Stimulated activated CD4-positive, alpha-beta T cell treated with anti-CD3 and anti-CD28 coated beads, Interleukin-4, amount 100 ng/mL, for 4 hours (primary cell): ENCODE measurements around the gene MAST1.
"Not testable (repeated sequence)": the region's sequence is repeated elsewhere in the genome, so short reads cannot be mapped to it uniquely, and the experiment has no call there.

Source experiments
- DNase-seq, 2 experiments: peaks; one replicate each; pipeline ENCODE4 v3.0.0-alpha.2; 2020

The MAST1 gene

DNA sequence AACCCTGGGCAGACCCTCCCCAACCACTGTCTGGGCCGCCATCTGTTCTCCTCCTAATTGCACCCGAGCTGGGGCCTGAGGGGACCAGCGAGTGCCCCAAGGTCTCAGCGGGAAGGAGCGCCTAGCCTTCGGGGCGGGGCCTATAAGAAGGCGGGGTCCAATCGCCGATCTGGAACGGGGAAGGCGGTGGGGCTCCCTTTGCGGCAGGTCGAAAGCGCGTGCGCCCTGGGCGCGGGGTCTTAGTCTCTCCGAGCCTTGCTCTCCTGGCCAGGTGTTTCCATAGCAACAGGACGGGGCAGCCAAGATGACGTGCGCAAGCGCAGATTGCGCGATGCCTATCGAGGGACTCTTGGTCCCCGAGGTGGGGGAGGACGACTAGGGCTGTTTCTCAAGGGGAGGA lies 2.8 kb downstream of the MAST1 start:
- DNase-seq, result no peak

DNA sequence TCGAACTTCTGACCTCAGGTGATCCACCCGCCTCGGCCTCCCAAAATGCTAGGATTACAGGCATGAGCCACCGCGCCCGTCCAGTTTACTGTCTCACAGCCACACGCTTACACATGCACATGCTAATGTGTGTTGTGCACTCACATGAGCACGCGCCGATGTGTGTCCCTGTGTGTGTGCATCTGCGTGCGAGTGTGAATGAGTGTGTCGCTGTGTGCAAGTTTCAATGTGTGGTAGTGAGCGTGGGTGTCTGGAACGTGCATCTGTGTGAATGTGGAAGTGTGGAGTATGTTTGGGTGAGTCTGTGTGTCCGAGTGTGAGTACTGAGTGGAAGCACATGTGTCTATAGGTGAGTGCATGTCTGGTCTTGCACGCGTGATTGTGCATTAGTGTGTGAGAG lies 4.2 kb downstream of the MAST1 start:
- DNase-seq, result no peak

DNA sequence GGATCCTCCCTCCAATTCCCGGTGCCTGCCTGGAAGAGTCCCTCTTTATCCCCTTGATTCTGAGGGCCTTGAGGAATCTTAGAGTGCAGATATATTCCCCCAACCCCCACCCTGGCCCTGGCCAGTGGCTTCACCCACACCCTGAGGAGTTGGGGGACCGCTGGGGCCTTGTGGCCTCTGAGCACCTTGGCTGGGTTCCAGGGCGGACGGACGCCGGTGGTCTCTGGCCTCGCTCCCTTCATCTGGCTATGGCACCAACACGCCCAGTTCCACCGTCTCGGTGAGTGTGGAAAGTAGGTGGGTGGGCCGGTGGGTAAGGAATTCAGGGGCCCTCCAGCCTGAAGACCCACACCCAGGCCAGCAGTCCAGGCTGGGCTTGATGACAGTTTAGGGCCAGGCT lies 5.0 kb downstream of the MAST1 start:
- no peak for DNase-seq

DNA sequence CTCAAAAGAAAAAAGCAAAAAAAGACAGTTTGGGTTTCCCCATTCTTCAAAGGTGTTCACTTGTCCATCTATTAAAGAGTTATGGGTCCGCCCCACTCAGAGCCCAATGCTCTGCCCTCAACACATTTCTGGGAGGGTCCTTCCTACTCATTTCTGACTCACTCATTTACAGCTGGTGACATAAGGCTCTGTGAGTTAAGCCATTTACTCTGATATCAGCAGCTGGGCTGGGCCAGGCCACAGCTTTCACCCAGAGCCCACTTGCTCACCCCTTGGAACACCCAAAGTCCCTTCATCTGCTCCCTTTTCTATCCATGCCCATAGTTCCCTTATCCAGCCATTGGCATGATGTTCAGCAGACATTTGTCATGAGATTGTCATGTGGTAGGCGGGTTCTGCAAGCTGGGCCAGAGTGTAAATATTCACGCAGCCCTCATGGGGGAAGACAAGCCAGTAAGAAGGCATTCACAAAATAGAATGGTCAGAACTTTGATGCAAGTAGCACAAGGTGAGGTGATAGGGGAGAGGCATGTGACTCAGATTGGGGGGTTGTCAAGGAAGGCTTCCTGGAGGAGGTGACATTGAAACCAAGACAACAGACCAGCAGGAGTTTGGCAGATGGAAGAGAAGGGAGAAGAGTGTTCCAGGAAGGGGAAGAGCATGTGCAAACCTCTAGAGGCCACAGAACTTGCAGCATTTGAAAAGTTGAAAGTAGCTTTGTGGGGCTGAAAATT lies 5.9 kb downstream of the MAST1 start:
- DNase-seq, result no peak

DNA sequence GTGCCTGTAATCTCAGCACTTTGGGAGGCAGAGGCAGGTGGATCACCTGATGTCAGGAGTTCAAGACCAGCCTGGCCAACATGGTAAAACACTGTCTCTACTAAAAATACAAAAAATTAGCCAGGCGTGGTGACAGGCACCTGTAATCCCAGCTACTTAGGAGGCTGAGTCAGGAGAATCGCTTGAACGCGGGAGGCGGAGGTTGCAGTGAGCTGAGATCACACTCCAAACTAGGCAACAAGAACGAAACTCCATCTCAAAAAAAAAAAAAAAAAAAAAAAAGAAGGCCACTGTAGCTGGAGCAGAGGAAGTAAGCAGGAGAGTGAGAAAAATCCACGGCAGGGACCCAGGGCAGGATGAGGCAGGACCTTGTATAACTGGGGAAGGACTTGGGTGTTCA lies 8.3 kb downstream of the MAST1 start:
- DNase-seq, result not testable (repeated sequence)

DNA sequence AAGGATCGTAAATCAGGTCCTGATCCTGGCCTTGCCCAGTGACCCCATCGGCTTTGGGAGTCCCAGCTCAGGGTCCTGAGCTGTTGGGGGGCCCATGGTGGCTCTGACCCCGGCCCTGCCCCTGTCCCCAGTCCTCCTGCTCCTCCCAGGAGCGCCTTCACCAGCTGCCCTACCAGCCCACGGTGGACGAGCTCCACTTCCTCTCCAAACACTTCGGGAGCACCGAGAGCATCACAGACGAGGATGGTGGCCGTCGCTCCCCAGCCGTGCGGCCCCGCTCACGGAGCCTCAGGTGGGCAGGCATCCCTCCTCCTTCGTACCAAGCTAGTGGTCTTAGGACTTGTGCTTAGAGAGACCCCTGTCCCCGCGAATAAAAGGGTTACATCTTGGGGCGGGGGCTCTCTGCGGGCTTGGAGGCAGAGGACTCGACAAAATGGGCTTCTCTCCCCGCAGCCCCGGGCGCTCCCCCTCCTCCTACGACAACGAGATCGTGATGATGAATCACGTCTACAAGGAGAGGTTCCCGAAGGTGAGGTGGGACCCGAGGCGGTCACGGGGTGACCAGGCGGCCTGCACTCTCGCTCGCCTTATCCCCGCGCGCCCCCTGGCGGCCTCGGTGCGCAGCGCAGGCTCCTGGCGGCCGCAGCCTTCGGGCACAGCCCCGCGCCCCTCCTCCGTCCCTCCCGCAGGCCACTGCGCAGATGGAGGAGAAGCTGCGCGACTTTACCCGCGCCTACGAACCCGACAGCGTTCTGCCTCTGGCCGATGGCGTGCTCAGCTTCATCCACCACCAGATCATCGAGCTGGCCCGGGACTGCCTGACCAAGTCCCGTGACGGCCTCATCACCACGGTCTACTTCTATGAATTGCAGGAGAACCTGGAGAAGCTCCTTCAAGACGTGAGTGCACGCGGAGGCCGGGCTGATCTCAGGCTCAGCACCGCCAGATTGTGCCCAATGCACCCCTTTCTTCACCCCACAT lies 9.1 kb downstream of the MAST1 start:
- DNase-seq, result peak; percentile 82 to 87

DNA sequence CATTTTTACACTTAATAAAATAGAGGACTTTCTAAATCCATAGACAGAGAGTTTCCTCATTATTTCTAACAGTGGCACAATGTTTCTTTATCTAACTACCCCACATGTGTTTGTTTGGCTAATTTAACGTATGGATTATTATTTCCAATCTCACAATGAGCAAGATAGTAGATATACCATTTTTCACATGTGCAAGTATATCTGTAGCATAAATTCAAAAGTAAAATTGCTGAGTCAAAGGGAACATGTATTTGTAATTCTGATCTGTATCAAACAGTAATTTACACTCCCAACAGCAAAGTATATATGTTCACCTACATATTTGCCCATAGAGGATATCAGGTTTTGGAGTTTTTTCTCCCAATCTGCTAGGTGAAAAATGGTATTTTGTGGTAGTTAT lies 18.3 kb downstream of the MAST1 start:
- DNase-seq, result no peak

DNA sequence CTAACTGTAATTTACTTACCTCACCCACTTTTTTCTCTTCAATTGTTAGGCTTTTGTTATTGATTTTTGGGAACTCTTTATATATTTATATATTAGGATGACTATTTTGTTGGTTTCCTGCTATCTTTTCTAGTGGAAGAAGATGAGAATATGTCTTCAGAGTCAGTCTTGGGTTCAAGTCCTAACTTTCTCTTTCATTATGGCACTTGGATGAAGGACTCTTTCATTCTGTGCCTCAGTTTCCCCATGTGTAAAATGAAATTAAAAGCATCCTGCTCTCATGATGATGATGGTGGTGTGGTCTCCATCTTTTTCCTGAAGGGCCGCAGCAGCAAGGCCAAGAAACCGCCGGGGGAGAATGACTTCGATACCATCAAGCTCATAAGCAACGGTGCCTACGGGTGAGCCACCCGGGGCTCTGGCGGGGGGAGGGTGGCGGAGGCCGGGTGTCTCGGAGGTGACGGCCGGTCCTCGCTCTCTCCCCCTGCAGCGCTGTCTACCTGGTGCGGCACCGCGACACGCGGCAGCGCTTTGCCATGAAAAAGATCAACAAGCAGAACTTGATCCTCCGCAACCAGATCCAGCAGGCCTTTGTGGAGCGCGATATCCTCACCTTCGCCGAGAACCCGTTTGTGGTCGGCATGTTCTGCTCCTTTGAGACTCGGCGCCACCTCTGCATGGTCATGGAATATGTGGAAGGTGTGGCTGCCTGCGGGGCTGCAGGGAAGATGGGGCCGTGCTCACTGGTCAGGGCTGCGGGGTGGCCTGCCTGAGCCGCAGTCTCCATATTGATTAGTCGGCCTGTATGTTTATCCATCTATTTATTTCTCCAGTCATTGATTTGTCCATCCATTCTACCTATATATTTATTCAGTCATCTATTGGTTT lies 20.0 kb downstream of the MAST1 start:
- DNase-seq, result no peak

DNA sequence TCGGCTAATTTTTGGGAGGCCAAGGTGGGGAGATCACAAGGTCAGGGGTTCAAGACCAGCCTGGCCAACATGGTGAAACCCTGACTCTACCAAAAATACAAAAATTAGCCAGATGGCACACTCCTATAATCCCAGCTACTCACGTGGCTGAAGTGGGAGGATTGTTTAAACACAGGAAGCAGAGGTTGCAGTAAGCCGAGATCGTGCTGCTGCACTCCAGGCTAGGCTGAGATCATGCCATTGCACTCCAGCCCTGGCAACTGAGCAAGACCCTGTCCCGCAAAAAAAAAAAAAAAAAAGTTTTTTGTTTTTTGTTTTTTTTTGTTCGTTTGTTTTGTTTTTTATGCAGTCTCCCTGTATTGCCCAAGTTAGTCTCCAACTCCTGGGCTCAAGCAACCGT lies 21.2 kb downstream of the MAST1 start:
- no peak for DNase-seq

DNA sequence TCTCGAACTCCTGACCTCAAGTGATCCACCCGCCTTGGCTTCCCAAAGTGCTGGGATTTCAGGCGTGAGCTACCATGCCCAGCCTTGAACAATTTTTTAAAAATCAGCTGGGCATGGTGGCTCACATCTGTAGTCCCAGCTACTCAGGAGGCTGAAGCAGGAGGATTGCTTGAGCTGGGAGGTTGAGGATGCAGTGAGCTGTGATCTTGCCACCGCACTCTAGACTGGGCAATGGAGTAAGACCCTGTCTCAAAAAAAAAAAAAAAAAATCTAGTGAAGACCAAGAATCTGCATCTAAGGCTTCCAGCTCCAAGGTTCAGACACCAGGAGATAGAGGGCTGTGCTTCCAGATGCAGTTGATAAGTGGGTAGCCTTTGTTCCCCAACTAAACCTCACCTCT lies 25.8 kb downstream of the MAST1 start:
- no peak for DNase-seq

DNA sequence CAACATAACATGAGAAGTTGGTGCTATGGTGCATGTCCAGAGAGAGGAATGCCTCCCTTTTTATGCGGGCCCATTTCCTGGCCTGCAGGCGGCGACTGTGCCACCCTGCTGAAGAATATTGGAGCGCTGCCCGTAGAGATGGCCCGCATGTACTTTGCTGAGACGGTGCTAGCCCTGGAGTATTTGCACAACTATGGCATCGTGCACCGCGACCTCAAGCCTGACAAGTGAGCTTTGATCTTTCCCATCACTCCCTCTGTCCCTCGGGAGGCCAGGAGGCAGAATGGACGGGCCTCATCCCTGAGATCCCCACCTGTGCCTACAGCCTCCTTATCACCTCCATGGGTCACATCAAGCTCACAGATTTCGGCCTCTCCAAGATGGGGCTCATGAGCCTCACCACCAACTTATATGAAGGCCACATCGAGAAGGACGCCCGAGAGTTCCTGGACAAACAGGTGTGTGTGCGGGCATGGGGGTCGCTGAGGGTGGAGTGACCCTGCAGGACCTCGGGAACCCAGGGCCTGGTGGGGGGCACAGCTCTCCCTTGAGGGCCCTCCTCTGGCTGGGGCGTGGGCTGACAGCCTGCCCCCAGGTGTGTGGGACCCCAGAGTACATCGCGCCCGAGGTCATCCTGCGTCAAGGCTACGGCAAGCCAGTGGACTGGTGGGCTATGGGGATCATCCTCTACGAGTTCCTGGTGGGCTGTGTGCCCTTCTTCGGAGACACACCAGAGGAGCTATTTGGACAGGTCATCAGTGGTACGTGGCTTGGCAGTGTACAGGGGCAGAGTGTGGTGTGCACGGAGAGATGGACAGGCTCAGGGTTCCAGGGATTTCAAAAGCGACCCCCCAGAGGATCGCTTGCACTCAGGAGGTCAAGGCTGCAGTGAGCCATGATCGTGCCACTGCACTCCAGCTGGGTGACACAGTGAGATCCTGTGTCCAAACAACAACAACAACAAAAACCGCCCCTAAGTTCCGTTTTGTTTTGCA lies 26.7 kb downstream of the MAST1 start:
- DNase-seq, result no peak

DNA sequence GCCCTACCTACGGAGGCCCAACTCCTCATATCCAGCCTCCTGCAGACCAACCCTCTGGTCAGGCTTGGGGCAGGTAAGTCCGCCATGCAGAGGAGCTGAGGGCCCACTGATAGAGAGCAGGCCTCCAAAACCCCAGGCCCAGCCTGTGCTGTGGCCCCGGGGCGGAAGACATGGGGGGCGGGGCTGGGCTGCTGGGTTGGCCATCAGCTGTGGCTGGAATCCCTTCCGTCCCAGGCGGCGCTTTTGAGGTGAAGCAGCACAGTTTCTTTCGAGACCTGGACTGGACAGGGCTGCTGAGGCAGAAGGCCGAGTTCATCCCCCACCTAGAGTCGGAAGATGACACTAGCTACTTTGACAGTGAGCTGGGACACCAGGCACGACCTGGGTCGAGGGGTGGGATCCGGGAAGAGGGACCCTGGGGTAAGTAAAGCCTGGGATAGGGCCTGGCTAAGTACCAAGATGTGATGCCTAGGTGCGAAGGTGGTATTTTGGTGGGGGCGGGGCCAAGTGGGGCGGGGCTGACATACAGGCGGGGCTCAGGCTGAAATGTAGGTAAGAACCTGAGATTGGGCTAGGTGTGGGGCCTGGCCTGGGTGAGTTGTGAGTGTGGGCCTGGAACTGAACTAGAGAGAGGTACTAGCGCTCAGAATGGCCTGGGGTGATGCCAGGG lies 27.6 kb downstream of the MAST1 start:
- DNase-seq, result no peak

DNA sequence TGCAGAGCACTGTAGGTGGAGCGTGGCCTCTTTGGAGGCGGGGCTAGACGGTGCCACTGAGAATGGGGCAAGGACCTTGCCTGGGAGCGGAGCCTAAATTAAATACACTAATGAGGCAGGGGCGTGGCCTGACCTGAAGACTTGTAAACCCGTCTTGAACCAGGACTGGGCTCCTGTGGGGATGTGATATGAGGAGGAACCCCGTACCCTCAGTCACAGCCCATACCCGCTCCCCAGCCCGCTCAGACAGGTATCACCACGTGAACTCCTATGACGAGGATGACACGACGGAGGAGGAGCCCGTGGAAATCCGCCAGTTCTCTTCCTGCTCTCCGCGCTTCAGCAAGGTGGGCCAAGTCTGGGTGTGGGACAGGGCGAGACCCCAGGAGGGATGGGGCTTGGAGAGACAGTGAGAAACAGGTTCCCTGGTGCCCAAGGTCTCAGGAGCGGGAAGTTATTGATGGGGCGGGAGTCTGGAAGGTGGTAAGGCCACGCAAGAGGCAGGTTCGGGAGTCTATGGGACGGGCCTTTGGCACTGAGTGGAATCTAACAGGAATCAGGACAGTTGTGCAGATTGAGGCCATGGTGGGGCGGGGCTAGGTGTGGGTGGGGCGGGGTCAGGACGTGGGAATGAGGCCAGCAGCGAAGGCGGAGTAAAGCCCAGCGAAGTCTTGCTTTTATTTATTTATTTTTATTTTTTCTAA lies 28.3 kb downstream of the MAST1 start:
- no peak for DNase-seq

DNA sequence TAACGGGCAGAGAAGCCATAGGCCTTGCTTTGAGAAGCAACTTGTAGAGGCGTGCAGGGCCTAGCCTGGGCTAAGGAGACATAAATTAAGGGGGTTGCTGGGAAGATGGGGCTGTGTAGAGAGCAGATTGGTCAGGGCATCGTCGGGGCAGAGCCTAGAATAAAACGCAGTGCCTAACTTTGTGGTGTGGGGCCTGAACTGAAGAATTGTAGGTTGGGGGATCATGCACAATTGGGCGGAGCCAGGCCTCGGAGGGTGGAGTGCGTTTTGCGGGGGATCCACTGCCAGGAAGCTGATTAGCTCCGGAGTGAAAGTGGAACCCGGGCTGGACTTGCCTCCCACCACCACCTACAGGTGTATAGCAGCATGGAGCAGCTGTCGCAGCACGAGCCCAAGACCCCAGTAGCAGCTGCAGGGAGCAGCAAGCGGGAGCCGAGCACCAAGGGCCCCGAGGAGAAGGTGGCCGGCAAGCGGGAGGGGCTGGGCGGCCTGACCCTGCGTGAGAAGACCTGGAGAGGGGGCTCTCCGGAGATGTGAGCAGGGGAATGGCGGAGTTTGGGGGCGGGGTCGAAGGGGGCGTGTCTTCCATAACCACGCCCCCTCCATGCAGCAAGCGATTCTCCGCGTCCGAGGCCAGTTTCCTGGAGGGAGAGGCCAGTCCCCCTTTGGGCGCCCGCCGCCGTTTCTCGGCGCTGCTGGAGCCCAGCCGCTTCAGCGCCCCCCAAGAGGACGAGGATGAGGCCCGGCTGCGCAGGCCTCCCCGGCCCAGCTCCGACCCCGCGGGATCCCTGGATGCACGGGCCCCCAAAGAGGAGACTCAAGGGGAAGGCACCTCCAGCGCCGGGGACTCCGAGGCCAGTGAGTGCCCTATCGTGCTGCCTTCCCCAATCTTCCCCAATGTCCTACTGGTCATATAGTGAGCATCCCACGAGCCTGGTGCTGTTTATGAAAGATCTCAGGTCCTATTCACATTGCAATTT lies 29.1 kb downstream of the MAST1 start:
- DNase-seq, result peak; percentile 54 to 65

DNA sequence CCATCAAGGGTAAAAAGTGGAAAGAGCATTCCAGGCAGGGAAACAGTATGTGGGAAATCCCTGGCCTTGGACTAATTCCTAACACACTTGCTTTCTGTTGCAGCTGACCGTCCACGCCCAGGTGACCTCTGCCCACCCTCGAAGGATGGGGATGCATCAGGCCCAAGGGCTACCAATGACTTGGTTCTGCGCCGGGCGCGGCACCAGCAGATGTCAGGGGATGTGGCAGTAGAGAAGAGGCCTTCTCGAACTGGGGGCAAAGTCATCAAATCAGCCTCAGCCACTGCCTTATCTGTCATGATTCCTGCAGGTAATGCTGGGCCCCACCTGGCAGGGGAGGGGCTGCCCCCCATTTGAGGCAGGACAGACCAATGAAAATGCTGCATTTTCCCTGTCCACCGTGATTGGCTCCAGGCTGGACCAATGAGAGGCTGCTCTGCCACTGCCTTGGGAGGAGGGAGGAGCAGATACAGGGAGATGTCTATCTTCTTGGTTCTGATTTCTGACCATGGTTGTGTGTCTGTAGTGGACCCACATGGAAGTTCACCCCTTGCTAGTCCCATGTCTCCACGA lies 30.3 kb downstream of the MAST1 start:
- DNase-seq, result no peak

DNA sequence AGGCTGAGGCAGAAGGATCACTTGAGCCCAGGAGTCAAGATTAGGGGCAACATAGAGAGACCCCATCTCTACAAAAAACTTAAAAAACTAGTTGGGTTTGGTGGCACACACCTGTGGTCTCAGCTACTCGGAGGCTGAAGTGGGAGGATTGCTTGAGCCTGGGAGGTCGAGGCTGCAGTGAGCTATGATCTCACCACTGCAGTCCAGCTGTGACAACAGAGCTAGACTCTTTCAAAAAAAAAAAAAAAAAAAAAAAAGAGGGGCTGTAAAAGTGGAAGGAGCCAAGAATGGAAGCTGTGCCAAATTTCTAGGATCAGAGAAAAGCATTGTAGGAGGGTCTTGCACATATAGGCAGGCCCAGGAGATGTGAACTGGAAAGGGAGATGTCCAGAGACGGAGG lies 33.4 kb downstream of the MAST1 start:
- no peak for DNase-seq

DNA sequence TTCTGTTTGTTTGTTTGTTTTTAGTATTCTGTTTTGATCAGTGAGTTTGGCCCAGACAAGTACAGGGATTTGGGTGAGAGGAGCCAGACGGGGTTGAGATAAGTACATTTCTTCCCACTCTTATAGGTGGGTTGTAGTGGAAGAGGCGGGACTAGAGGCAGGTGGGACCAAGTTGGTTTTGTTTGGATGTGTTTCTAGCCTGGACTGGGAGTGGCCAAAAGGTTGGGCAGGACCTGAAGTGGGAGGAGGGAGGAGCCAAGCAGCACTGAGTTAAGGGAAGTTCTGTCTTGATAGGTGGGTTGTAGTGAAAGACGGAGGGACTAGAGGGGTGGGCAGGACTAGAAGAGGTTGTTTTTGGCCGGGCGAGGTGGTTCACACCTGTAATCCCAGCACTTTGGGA lies 33.9 kb downstream of the MAST1 start:
- no peak for DNase-seq

DNA sequence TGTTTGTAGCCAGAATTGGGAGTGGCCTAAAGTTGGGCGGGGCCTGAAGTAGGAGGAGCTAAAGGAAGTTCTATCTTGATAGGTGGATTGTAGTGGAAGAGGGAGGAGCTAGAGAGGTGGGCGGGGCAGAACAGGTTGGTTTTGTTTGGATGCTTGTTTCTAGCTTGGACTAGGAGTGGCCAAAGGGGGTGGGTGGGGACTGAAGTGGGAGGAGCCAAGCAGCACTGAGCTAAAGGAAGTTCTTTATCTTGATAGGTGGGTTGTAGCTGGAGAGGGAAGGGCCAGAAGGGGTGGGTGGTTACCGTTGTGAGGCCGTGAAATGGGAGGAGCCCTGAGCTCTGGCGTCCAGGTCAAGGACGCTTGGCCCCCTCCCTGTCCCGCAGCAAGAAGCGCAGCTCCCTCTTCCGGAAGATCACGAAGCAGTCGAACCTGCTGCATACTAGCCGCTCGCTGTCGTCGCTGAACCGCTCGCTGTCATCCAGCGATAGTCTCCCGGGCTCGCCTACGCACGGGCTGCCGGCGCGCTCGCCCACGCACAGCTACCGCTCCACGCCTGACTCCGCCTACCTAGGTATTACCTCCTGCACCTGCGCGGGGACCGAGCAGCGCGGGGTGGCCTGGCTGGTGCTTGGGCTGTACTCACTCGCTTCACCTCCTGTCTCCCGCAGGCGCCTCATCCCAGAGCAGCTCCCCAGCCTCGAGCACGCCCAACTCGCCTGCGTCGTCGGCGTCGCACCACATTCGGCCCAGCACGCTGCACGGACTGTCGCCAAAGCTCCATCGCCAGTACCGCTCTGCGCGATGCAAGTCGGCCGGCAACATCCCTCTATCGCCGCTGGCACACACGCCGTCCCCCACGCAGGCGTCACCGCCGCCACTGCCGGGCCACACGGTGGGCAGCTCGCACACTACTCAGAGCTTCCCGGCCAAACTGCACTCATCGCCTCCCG lies 34.9 kb downstream of the MAST1 start:
- peak in 1 of 2 experiments; percentile 40 for DNase-seq
